ENCODE results near the gene SPACA9.

SPACA9 gene

GRCh38 chr9:132864277-132864676 is 14.4 kb upstream of the SPACA9 start:
- no peak for DNase-seq

- DNase-seq: no peak
These were observed 14.0 kb upstream of the SPACA9 start for GRCh38 chr9:132864691-132865090.

- no peak for DNase-seq
These were observed 11.8 kb upstream of the SPACA9 start for GRCh38 chr9:132866898-132867297.

- DNase-seq: no peak
These were observed 9.4 kb upstream of the SPACA9 start for GRCh38 chr9:132869266-132869665.

GRCh38 chr9:132873403-132873802 is 5.3 kb upstream of the SPACA9 start:
- DNase-seq: peak; percentile 14

- DNase-seq: no peak
These were observed 3.5 kb upstream of the SPACA9 start for GRCh38 chr9:132875159-132875558.

DNA sequence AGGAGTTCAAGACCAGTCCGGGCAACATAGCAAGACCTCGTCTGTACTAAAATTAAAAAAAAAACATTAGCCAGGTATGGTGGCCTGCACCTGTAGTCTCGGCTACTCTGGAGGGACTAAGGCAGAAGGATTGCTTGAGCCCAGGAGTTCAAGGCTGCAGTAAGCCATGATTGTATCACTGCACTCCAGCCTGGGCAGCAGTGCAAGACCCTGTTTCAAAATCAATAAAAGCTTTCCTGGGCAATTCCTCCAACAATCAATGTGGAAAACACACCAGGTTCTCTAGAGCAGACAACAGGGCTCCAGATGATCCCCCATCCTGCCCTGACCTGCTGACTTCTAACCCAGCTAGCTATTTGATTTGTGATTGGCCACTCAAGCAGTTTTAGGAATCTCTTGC is 1.8 kb upstream of the SPACA9 start:
- no peak for DNase-seq

DNA sequence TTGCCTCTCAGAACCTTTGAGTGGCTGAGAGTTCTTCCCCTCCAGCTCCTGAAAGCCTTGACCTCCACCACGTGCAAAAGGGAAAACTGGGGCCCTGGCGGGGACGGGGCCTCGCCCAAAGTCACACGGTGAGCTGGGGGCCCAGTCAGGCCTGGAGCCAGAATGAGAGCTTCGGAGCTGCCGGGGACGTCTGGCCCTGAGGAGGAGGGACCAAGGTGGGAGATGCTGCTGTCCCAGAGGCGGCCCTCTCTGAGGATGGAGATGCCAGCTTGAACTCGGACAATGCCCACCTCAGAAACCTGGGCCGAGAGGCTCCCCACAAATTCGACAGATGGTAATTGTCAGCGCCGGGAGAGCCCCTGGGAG is 1.3 kb upstream of the SPACA9 start:
- DNase-seq: no peak

DNA sequence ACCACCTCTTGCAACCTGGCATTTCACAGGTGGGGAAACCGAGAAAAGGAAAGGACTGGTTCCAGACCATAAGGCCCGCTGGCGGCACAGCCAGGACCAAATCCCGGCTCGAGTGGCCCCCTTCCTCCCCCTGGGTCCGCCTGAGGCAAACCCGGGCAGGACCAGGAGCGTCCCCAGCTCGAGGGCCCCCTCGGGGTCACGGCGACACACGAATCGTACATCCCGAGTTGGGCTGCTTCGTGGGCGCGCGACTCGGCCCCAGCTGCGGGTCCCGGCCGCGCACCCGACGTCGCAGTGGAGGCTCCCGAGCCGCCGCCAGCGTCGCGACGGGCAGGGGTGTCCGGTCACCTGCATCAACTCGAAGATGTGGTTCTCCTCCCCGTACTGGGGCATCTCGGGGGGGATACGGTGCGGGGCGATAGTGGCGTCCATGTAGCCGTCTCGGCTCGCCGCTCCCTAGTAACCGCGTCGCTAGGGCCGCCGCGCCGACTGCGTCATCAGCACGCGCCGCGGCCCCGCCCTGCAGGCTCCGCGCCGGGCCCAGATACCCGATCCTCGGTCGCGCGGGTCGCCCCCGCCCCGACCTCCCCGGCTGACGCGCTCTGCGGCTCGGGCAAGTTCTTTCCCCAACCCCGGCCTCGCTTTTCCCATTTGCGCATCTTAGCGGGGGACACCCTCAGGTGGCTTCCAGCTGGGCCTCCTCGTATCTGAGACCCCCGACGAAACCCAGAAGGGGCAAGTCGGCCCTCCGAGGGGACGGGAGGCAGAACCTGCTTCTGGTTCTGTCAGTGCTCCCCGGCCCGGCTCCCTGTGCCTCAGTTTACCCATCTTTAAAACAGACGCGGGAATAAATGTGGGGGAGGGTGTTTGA is 639 bp upstream of the SPACA9 start, which contains the start of gene AK8:
Gene AK8, minus strand, starts transcription at position 461 of the 871 bp plus-strand sequence. Its CDS starts 29 bp downstream, at position 432.
- DNase-seq: peak; percentile 76

GRCh38 chr9:132879457-132880323 is 992 bp downstream of the SPACA9 start:
- DNase-seq: no peak

- no peak for DNase-seq
These were observed 1.6 kb downstream of the SPACA9 start for GRCh38 chr9:132880324-132880661.

GRCh38 chr9:132881826-132882225 is 3.1 kb downstream of the SPACA9 start:
- no peak for DNase-seq

DNA sequence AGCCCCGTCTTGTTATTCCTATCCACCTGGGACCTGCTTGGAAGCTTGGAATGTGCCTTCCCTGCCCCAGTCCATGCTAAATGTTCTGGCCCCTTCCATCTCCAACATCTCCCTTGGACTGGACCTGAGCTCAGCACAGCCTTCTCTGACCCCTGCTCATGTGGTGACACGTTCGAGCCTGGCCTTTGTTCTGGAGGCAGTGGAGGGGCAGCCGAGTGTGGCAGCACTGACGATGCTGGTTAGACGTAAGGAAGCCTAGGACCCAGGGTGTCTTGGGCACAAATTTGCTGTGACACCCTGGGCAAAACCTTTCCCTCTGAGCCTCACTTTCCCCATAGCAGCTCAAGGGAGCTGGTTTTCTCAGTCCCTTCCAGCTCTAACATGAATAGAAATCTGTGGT is 3.9 kb downstream of the SPACA9 start:
- DNase-seq: no peak

DNA sequence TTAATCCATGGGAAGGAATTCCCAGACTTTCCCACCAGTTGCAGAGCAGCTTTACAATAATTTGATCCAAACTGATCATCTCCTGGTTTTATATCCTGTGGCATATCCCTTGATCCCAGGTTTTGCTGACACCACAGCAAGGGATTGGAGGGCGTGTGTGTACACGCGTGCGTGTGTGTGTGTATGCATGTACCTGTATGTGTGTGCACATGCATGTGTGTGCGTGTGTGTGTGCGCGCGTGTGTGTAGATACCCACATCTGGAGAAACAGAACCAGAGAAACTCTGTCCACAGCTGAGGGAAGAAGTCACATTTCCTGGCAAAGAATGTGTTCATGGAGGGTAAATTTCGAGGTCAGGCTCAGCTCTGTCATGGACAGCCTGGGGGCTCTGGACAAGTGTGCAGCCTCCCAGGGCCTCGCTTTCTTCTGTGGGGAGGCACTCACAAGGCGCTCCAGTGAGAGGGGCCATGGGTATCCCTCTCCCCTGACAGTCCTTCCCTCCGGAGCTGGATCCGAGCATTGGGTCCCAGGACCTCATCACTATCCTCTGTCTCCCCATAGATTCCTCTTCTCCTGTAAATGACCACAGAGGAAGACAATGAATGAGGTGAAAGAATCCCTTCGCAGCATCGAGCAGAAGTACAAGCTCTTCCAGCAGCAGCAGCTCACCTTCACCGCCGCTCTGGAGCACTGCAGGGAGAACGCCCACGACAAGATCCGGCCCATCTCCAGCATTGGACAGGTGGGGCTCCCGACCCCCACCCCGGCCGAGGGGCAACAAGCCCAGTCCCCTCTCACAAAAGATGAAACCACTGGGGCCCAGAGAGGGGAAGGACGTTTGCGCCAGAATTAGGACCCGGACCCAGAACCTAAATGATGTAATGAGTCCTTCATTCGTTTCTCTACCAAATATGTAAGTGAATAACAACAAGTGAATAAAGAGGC is 4.9 kb downstream of the SPACA9 start:
- DNase-seq: no peak

- DNase-seq: no peak
These were observed 7.1 kb downstream of the SPACA9 start for GRCh38 chr9:132885720-132886333.

DNA sequence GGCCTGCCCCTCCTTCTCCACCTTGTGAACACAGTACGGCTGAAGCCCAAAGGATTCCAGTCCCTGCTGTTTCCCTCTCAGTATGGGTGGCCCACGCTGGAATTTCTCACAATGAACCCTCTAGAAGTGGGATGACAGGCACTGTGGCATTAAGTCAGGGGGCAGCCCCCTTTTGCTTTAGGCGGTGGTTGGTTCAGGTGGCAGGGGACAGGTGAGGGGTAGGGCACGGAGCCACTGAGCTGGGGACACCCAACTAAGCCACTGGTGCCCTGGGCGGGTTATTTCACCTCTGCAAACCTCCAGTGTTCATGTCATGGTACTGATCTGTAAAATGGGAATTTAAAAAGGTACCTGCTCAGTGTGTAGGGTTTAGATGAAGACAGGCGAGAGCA is 7.6 kb downstream of the SPACA9 start:
- no peak for DNase-seq

- DNase-seq: no peak
These were observed 8.8 kb downstream of the SPACA9 start for GRCh38 chr9:132887181-132888120.

DNA sequence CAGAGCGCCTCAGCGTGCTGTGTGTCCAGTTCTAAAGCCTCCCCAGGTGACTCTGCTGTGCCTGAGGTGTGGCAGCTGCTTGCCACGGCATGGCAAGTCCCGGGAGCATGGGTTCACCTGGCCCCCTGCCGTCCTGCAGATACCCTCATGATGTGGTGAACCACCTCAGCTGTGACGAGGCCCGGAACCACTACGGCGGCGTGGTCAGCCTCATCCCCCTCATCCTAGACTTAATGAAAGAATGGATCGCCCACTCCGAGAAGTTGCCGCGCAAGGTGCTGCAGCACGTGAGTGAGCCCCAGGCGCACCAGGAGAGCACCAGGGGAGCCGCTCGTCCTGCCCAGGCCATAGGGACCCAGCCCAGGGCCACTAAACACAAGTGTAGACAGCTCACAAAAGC is 9.5 kb downstream of the SPACA9 start:
- no peak for DNase-seq

DNA sequence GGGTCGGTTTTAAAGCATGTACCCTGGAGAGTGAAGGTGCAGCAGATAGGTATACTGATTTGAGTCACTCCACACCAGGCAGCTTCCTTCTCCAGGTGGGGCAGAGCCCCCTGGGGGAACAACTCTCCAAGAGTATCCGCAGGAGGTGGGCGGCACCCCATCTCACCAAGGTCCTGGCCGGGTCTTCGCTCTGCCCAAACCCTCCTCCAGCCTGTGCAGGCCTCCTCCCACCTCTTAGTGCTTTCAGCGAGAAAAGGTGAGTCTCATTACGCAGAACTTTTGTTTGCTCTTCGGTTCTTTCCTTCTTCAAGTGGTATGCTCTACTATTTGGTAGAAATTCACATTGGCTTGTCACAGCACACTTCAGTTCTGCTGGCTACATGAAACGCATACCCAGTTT is 13.7 kb downstream of the SPACA9 start:
- no peak for DNase-seq

GRCh38 chr9:132894346-132894745 is 15.6 kb downstream of the SPACA9 start:
- DNase-seq: no peak
